Hepatocyte (in vitro differentiated cells): ENCODE measurements around the gene VIPR2.

Experiments
- CTCF ChIP-seq: fragments of 200-600 bp; sonication (generic); IDR thresholded peaks from 2 replicates; pipeline ENCODE4 v1.5.1; 2016; ENCODE audit warnings: antibody characterized with exemption, mild to moderate bottlenecking; ENCODE audit not compliant: poor library complexity
- EZH2phosphoT487 ChIP-seq: fragments of 200-600 bp; sonication (generic); IDR thresholded peaks from one replicate; pipeline ENCODE4 v1.6.1; 2018; ENCODE audit warnings: antibody characterized with exemption, mild to moderate bottlenecking, low read depth, moderate library complexity; ENCODE audit not compliant: unreplicated experiment, severe bottlenecking

- TF ChIP-seq CTCF, result no peak
- no peak for TF ChIP-seq EZH2phosphoT487
Measured at GRCh38 chr7:159166530-159166929, 21.9 kb upstream of the VIPR2 start.
